ENCODE measurements around the gene ELMO1.

DNA sequence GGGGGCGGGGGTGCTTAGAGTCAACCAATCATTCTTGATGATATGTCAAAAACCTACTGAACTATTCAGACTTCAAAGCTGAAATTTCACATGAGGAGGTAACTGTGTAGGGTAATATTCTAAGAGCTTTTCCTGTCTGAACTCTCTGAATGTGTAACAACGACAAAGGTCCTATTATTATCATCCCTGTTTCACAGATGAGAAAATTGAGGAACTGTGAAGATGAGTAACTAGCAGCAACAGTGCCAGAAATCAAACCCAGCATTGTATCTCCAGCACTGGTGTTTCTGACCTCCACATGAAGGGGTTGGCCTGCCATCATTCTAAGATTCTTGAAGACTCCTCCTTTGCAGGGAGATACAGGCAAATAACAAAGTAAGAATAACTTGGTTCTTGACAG is 429.7 kb downstream of the ELMO1 start:
- TF ChIP-seq POLR2A (IDR thresholded peaks at IDR 0.05): no peak
- TF ChIP-seq, protein P1, sequence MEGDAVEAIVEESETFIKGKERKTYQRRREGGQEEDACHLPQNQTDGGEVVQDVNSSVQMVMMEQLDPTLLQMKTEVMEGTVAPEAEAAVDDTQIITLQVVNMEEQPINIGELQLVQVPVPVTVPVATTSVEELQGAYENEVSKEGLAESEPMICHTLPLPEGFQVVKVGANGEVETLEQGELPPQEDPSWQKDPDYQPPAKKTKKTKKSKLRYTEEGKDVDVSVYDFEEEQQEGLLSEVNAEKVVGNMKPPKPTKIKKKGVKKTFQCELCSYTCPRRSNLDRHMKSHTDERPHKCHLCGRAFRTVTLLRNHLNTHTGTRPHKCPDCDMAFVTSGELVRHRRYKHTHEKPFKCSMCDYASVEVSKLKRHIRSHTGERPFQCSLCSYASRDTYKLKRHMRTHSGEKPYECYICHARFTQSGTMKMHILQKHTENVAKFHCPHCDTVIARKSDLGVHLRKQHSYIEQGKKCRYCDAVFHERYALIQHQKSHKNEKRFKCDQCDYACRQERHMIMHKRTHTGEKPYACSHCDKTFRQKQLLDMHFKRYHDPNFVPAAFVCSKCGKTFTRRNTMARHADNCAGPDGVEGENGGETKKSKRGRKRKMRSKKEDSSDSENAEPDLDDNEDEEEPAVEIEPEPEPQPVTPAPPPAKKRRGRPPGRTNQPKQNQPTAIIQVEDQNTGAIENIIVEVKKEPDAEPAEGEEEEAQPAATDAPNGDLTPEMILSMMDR (IDR thresholded peaks at IDR 0.05): no peak

Measured in ovary (tissue), 3 donors.